ENCODE measurements around the gene ARHGAP24. TPM values are rescaled to one million over a fixed set of nuclear protein-coding genes. Genes with fewer than 3 reads are reported as not detected.

ARHGAP24 gene
- total RNA-seq, 1 donor from 2014 or later = 10.9 TPM

- Mint-ChIP-seq H3K36me3 (no peaks in the 10 kb centered on the region), H3K4me3 (no peak overlapping the region), H3K27ac (no peak overlapping the region), H3K4me1 (ENCODE audit: unreplicated experiment) (no peaks in the 10 kb centered on the region), H3K27me3 (no peaks in the 10 kb centered on the region), H3K9me3 (no peaks in the 10 kb centered on the region)
- no peak for DNase-seq (ENCODE audit: extremely low spot score, unreplicated experiment)
- no peak for TF ChIP-seq CTCF (conservative IDR thresholded peaks at IDR 0.05)
Measured at GRCh38 chr4:85573270-85573669, 98.3 kb downstream of the ARHGAP24 start.

- TF ChIP-seq CTCF (conservative IDR thresholded peaks at IDR 0.05) = no peak
- no peak for DNase-seq (ENCODE audit: extremely low spot score, unreplicated experiment)
Measured at GRCh38 chr4:85577307-85577706, 102.4 kb downstream of the ARHGAP24 start.

GRCh38 chr4:85579942-85580341, 105.0 kb downstream of the ARHGAP24 start:
- Mint-ChIP-seq H3K27me3 (no peaks in the 10 kb centered on the region), H3K27ac (no peak overlapping the region), H3K4me3 (no peak overlapping the region), H3K9me3 (no peaks in the 10 kb centered on the region), H3K4me1 (ENCODE audit: unreplicated experiment) (no peaks in the 10 kb centered on the region), H3K36me3 (no peaks in the 10 kb centered on the region)
- no peak for TF ChIP-seq CTCF (conservative IDR thresholded peaks at IDR 0.05)
- DNase-seq (ENCODE audit: extremely low spot score, unreplicated experiment) = no peak

More at GRCh38 chr4:85577307-85577706, 102.4 kb downstream of the ARHGAP24 start:
- Mint-ChIP-seq H3K4me3 (no peak overlapping the region), H3K4me1 (ENCODE audit: unreplicated experiment) (no peaks in the 10 kb centered on the region), H3K27me3 (no peaks in the 10 kb centered on the region), H3K27ac (no peak overlapping the region), H3K9me3 (no peaks in the 10 kb centered on the region), H3K36me3 (no peaks in the 10 kb centered on the region)

GRCh38 chr4:85580489-85580888, 105.5 kb downstream of the ARHGAP24 start:
- DNase-seq (ENCODE audit: extremely low spot score, unreplicated experiment) = no peak
- no peaks in the 10 kb centered on the region for H3K36me3 Mint-ChIP-seq
- no peak for TF ChIP-seq CTCF (conservative IDR thresholded peaks at IDR 0.05)

GRCh38 chr4:85587952-85588351, 113.0 kb downstream of the ARHGAP24 start:
- Mint-ChIP-seq H3K27me3 (no peaks in the 10 kb centered on the region), H3K4me1 (ENCODE audit: unreplicated experiment) (no peaks in the 10 kb centered on the region), H3K4me3 (no peak overlapping the region), H3K9me3 (no peaks in the 10 kb centered on the region), H3K36me3 (no peaks in the 10 kb centered on the region), H3K27ac (no peak overlapping the region)
- no peak for TF ChIP-seq CTCF (conservative IDR thresholded peaks at IDR 0.05)
- no peak for DNase-seq (ENCODE audit: extremely low spot score, unreplicated experiment)

More at GRCh38 chr4:85580489-85580888, 105.5 kb downstream of the ARHGAP24 start:
- Mint-ChIP-seq H3K27ac (no peak overlapping the region), H3K4me1 (ENCODE audit: unreplicated experiment) (no peaks in the 10 kb centered on the region), H3K4me3 (no peak overlapping the region), H3K9me3 (no peaks in the 10 kb centered on the region), H3K27me3 (no peaks in the 10 kb centered on the region)

All from type B pancreatic cell (in vitro differentiated cells).